T-helper 22 cell (primary cell): ENCODE data around the gene ATAD3B.
A peak's percentile ranks its signal among the peaks of the same experiment; 100 is the strongest.
"Not testable (repeated sequence)": the region's sequence is repeated elsewhere in the genome, so short reads cannot be mapped to it uniquely, and the experiment has no call there.

Experiments
- DNase-seq: peaks from one replicate; pipeline ENCODE4 v3.0.0-alpha.2; 2020; ENCODE audit warnings: low read depth

Gene ATAD3B

GRCh38 chr1:1471389-1472052 lies at the start of gene ATAD3B:
Gene ATAD3B, plus strand, starts transcription at chr1:1471765. Its CDS starts 120 bp downstream, at chr1:1471885.
- DNase-seq: peak; percentile 87

GRCh38 chr1:1421907-1422464 lies 49.6 kb upstream of the ATAD3B start:
- no peak for DNase-seq

- DNase-seq: no peak
Measured at GRCh38 chr1:1422465-1423244, 48.9 kb upstream of the ATAD3B start.

GRCh38 chr1:1423245-1423597 lies 48.3 kb upstream of the ATAD3B start:
- no peak for DNase-seq

GRCh38 chr1:1424707-1425106 lies 46.9 kb upstream of the ATAD3B start:
- DNase-seq: no peak

- DNase-seq: no peak
Measured at GRCh38 chr1:1425426-1425752, 46.2 kb upstream of the ATAD3B start.

- DNase-seq: no peak
Measured at GRCh38 chr1:1425753-1426495, 45.6 kb upstream of the ATAD3B start.

GRCh38 chr1:1426496-1427105 lies 45.0 kb upstream of the ATAD3B start:
- DNase-seq: no peak

GRCh38 chr1:1427106-1427819 lies 44.3 kb upstream of the ATAD3B start:
- no peak for DNase-seq

- no peak for DNase-seq
Measured at GRCh38 chr1:1427820-1428148, 43.8 kb upstream of the ATAD3B start.

GRCh38 chr1:1428174-1428573 lies 43.4 kb upstream of the ATAD3B start:
- DNase-seq: no peak

- not testable (repeated sequence) for DNase-seq
Measured at GRCh38 chr1:1428967-1429366, 42.6 kb upstream of the ATAD3B start.

GRCh38 chr1:1429671-1430073 lies 41.9 kb upstream of the ATAD3B start:
- no peak for DNase-seq

- DNase-seq: no peak
Measured at GRCh38 chr1:1430114-1430982, 41.2 kb upstream of the ATAD3B start.

GRCh38 chr1:1430992-1431844 lies 40.3 kb upstream of the ATAD3B start:
- no peak for DNase-seq

- DNase-seq: no peak
Measured at GRCh38 chr1:1431845-1432273, 39.7 kb upstream of the ATAD3B start.

- DNase-seq: no peak
Measured at GRCh38 chr1:1432274-1432950, 39.2 kb upstream of the ATAD3B start.

- DNase-seq: no peak
Measured at GRCh38 chr1:1432951-1433803, 38.4 kb upstream of the ATAD3B start.
